ENCODE results near the gene ATP8A2. TPM values are rescaled to one million over a fixed set of nuclear protein-coding genes. Genes with fewer than 3 reads are reported as not detected.

ATP8A2 gene
- total and polyA plus RNA-seq, 2 of the 8 experiments (the other 6 are each of a cell fraction or from before 2014, with no cell fraction given) = 2.4 to 8.3 TPM

- FAIRE-seq (no peak), DNase-seq (ENCODE audit: low read depth in 1 of 2, low spot score in 2 of 2) (no peak)
- no peak overlapping the region for H3K4ac ChIP-seq (replicated peaks; ENCODE audit: insufficient read length, low read depth, low read length)
- H2AK5ac ChIP-seq (ENCODE audit: low read depth, low read length) = no peak overlapping the region
- H2BK120ac ChIP-seq (replicated peaks; ENCODE audit: low read depth, low read length) = no peak overlapping the region
- no peak for TF ChIP-seq ZNF274 (IDR thresholded peaks at IDR 0.05; ENCODE audit: borderline replicate concordance, extremely low read depth, low read length)
- TF ChIP-seq BRCA1 (IDR thresholded peaks at IDR 0.05; ENCODE audit: low read depth, low read length) = no peak
- TF ChIP-seq MAFK (IDR thresholded peaks at IDR 0.05; ENCODE audit: low read depth, low read length) = no peak
- TF ChIP-seq EP300 (IDR thresholded peaks at IDR 0.05; ENCODE audit: borderline replicate concordance in 1 of 2, low read depth in 2 of 2, low read length in 2 of 2) = no peak
- no peak for TF ChIP-seq CBX5 (IDR thresholded peaks at IDR 0.05; ENCODE audit: low read depth, low read length)
- no peak for TF ChIP-seq TBP (IDR thresholded peaks at IDR 0.05; ENCODE audit: low read depth, low read length)
- no peak for TF ChIP-seq TAF1 (IDR thresholded peaks at IDR 0.05; ENCODE audit: low read depth, low read length)
- TF ChIP-seq ATF2 (IDR thresholded peaks at IDR 0.05; ENCODE audit: low read length) = no peak
- TF ChIP-seq CEBPB (IDR thresholded peaks at IDR 0.05; ENCODE audit: low read depth, low read length) = no peak
- no peak for TF ChIP-seq JUND (IDR thresholded peaks at IDR 0.05; ENCODE audit: low read length)
- no peak for TF ChIP-seq NRF1 (IDR thresholded peaks at IDR 0.05; ENCODE audit: low read depth, low read length)
- no peak for TF ChIP-seq CREB1 (IDR thresholded peaks at IDR 0.05)
- no peak for TF ChIP-seq SAP30 (IDR thresholded peaks at IDR 0.05; ENCODE audit: insufficient read depth, insufficient replicate concordance, low read length)
- no peak for TF ChIP-seq CBX8 (IDR thresholded peaks at IDR 0.05; ENCODE audit: borderline replicate concordance, low read depth, low read length)
- no peak overlapping the region for H3K14ac ChIP-seq (ENCODE audit: insufficient read length)
- H2BK15ac ChIP-seq (ENCODE audit: low read length) = no peak overlapping the region
- H3K4me3 ChIP-seq (ENCODE audit: extremely low read depth in 1 of 4, insufficient read depth in 2 of 4, low read depth in 3 of 4, low read length in 4 of 4) = no peak overlapping the region
- H3K9me3 ChIP-seq (ENCODE audit: insufficient read depth in 2 of 2, low read depth in 1 of 2, low read length in 1 of 2) = no peaks in the 10 kb centered on the region
- H2BK5ac ChIP-seq (ENCODE audit: low read depth, low read length) = no peak overlapping the region
- no peaks in the 10 kb centered on the region for H3K79me2 ChIP-seq (ENCODE audit: control insufficient read depth in 1 of 2, insufficient read depth in 2 of 2, low read length in 2 of 2)
- H3K9ac ChIP-seq (replicated peaks in 1 of 4; ENCODE audit: extremely low read depth in 1 of 4, low read depth in 3 of 4, low read length in 3 of 4) = no peak overlapping the region
- H3K23me2 ChIP-seq (ENCODE audit: low read depth, low read length) = no peaks in the 10 kb centered on the region; the same call in 1 of the 2 replicates
- peaks cover 0 to 2% (median 0%) of the 10 kb centered on the region in 4 experiments; a peak in 2 of 7 replicates for H3K4me1 ChIP-seq (replicated peaks in 1 of 4; ENCODE audit: control insufficient read depth in 3 of 4, insufficient read depth in 4 of 4, low read length in 3 of 4)
- no peak overlapping the region for H4K91ac ChIP-seq (replicated peaks; ENCODE audit: insufficient read length, low read length)
- 90% methylated on average over 4 of the region's 4 CpGs; no CpG with 5 or more reads in 1 of the 2 experiments for WGBS, 2 experiments (ENCODE audit: extremely low coverage in 1 of 2, insufficient coverage in 1 of 2, insufficient read length in 1 of 2, insufficient replicate concordance in 2 of 2, low coverage in 1 of 2, low lambda C conversion rate in 2 of 2, missing lambda C conversion rate in 1 of 2)
- ChIA-PET CTCF (ENCODE audit: partially characterized antibody) (interaction anchor here (0.8 to 1.2 kb wide), 2 partner anchors 64 to 70 kb away, joined by 3 read pairs; no protein-coding TSS in a partner anchor), POLR2A (ENCODE audit: partially characterized antibody) (no interaction called here)
- no peaks in the 10 kb centered on the region for H3K36me3 ChIP-seq (ENCODE audit: control insufficient read depth in 2 of 4, insufficient read depth in 4 of 4, low read length in 3 of 4)
- no peaks in the 10 kb centered on the region for H3K79me1 ChIP-seq (ENCODE audit: low read depth, low read length)
- H2BK20ac ChIP-seq (ENCODE audit: low read length) = no peak overlapping the region
- H3K4me2 ChIP-seq (ENCODE audit: insufficient read depth in 1 of 2, low read depth in 2 of 2, low read length in 2 of 2) = no peak overlapping the region
- no peak overlapping the region for H4K8ac ChIP-seq (ENCODE audit: extremely low read depth, insufficient read depth, low read length)
- H4K20me1 ChIP-seq (replicated peaks in 1 of 2; ENCODE audit: control insufficient read depth in 1 of 2, insufficient read depth in 2 of 2, low read length in 2 of 2) = no peaks in the 10 kb centered on the region
- H3K27me3 ChIP-seq (replicated peaks in 1 of 4; ENCODE audit: control insufficient read depth in 3 of 4, extremely low read depth in 1 of 4, insufficient read depth in 3 of 4, low read length in 3 of 4) = no peaks in the 10 kb centered on the region
- no peak overlapping the region for H3K56ac ChIP-seq (replicated peaks; ENCODE audit: insufficient read length, low read depth, low read length)
- no peak overlapping the region for H2AFZ ChIP-seq (ENCODE audit: low read length)
- no peak overlapping the region for H3K27ac ChIP-seq (ENCODE audit: low read depth, low read length)
- H4K5ac ChIP-seq (ENCODE audit: insufficient read length, low read depth, low read length) = no peak overlapping the region
- no peak overlapping the region for H2BK12ac ChIP-seq (ENCODE audit: low read depth, low read length)
- no peak overlapping the region for H3K23ac ChIP-seq (ENCODE audit: insufficient read length)
- H3K18ac ChIP-seq (ENCODE audit: extremely low read depth, low read length) = no peak overlapping the region
Measured at GRCh38 chr13:25440061-25440460, 68.3 kb downstream of the ATP8A2 start.

Measured in H1 (cell line).